Stimulated activated CD4-positive, alpha-beta T cell treated with anti-CD3 and anti-CD28 coated beads, Interleukin-15, amount 100 ng/mL, for 1 hour (primary cell): Measurements from ENCODE around the gene PDP2.

ENCODE experiments used
- DNase-seq, 2 donors: peaks; one replicate each; pipeline ENCODE4 v3.0.0-alpha.2; 2020; ENCODE audit warnings: low read depth in 1 of 2, low spot score in 1 of 2

The PDP2 gene

DNA sequence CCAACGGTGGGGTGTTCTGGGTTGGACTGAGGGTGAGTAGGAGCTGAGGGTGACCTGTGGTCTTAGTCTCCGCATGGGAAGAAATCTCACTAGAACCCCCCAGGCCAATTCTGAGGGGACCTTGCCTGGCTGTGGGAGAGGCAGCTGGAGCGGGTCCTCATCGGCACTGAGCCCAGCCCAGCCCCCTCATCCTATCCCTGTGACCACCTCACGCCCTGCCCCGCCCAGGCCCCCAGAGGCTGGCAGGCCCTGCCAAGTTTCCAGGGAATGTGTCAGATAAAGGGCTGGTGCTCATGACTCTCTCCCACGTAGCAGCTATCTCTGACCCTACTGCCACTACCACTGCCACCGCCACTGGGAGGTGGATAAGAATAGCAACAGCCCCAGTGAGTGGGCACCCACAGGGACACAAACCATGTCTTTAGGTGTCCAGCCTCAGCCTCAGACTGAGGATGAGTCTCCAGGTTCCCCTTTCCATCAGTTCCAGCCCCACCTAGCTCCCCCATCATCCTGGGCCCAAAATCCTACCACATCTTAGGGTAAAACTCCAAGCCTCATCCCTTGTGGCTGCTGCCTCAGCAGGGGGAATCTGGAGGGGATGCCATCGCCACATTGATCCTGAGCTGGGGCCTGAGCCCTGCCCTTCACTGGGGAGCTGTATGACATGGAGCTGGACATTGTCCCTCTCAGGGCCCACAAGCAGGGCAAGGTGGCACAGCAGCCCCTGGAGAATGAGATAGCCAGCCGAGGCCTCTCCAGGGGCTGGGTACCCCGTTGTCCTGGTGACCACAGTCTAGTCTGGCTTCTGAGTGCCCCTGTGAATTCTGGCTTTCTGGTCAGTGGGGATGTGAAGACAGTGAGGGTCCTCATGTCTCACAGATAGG, 23.5 kb downstream of the PDP2 start:
- no peak for DNase-seq

DNA sequence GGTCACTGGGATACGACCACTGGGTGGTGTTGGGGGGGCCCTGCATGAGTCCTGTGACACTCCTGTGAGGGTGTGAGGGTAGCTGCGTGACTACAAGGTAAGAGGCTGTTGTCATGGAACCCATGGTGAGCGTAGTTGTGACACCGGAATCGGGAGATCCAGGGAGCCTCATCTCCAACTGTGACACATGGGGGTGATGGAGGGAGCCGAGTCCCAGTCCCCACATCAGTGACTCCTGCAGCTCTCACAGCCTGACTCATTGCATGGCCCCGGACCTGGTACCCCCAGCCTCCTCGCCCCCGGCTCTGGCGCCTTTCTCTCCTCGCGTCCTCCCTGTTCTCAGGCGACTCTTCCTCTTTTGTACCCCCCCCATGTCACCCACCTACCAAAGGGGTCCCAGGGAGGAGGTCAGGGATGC, 24.1 kb downstream of the PDP2 start:
- no peak for DNase-seq

- DNase-seq, result no peak
These were observed 24.7 kb downstream of the PDP2 start for GRCh38 chr16:66904846-66905632.

DNA sequence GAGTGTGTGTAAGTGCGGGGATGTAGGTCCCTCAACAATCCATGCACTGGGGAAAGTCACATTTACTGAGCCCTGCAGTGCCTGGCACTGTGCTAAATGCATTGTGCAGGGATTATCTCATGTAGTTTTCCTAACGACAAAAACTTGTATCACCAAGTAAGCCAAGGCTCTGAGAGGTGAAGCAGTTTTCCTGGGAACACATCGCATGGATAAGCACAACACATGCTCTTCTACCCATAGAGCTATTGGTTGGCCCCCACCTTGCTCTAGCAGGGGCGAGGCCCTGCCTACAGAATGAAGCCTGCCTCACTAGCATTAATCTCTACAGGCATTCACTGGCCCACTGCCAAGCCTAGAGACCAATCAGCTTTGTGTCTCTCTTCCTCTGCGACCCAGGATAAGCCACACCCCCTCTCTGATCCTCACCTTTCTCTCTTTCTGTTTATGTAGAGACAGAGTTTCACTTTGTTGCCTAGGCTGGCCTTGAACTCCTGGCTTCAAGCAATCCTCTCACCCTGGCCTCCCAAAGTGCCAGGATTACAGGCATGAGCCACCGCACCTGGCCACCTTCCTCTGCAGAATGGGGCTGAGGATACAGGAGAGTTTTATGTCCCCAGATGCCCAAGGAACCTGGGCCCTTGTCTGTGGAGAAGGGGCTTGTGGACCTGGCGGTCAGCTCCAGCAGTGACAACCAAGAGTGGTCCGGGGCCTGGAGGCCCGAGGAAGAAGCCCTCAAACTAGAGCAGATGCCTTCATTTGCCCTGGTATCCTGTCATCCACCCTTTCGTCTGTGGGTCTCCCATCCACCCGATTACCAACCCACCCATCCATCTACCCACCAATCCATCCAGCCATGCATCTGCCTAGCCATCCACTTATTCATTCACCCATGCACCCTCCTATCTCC, 25.6 kb downstream of the PDP2 start:
- no peak for DNase-seq

GRCh38 chr16:66906916-66907836, 26.9 kb downstream of the PDP2 start:
- DNase-seq, result no peak

DNA sequence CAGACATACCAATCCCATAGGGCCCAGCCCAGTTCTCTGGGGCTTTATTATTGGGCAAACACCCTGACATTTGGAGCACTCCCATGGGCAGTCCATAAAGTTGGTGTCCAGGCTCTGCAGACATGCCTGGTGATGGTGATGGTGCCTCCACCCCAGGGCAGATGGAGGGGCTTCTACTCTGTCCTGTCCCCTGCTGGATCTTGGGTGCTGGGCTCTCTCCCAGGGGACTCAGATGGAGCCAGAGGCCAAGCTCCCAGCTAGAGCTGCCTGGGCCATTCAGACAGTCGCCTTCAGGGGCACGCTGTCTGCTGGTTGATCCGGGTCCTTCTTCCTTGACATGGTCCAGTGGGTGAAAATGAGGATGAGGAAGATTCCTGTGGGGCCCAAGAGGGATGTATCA, 27.8 kb downstream of the PDP2 start:
- no peak for DNase-seq

- no peak for DNase-seq
These were observed 28.6 kb downstream of the PDP2 start for GRCh38 chr16:66908762-66909559.

DNA sequence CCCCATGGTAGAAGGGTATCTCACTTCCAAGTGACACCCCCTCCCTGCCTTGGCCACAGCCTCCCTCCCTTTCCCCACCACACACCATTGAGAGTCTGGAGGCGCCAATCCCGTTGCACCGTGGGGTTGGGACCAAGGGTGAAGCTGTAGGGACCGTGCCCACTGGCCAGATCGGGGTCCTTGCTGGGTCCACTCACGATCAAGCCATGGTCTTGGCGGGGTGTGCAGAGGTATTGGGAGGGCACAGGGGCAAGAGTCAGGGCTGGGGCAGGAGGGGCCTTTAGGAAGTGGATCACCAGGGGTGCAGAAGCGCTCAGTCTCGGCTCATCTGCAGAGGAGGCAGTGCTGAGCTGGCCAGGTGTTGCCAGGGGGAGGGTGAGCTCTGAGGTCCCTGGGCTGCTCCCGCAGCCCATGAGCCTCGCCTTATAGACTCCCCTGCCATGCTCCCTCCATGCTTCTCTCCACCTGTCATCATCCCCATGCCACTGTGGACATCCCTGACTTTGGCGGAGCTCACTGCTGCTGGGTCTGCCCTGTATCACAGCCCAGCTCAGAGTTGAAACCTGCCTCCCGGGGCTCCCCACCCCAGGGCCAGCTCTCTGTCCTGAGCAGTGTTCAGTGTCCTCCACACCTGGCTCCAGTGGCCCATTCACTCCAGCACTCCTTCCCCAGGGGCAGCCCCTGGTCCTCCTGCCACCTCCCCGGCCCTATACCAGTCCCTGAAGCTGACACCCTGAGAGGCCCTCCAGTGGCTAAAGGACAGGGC, 30.0 kb downstream of the PDP2 start:
- DNase-seq, result no peak

- no peak for DNase-seq
These were observed 30.8 kb downstream of the PDP2 start for GRCh38 chr16:66911112-66911511.

GRCh38 chr16:66911801-66912200, 31.5 kb downstream of the PDP2 start:
- no peak for DNase-seq

- no peak for DNase-seq
These were observed 32.8 kb downstream of the PDP2 start for GRCh38 chr16:66913081-66913480.

GRCh38 chr16:66913711-66914110, 33.4 kb downstream of the PDP2 start:
- DNase-seq, result no peak

DNA sequence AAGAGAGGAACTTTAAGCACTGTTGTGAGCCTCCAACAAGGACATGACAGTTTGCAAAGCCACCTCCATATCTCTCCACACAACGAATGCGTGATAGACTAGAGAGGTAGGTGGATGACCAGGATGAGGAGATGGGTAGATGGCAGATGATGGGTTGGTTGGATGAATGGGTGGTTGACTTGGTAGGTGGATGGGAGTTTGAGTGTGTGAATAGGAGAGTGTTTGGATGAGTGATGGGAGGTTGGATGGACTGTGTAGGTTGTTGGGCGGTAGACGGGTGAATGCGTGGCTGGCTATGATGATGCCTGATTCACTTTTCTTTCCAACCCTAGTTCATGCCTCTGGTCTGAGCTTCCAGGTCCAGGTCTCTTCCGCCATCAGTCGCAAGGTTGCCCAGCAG, 34.2 kb downstream of the PDP2 start:
- no peak for DNase-seq

DNA sequence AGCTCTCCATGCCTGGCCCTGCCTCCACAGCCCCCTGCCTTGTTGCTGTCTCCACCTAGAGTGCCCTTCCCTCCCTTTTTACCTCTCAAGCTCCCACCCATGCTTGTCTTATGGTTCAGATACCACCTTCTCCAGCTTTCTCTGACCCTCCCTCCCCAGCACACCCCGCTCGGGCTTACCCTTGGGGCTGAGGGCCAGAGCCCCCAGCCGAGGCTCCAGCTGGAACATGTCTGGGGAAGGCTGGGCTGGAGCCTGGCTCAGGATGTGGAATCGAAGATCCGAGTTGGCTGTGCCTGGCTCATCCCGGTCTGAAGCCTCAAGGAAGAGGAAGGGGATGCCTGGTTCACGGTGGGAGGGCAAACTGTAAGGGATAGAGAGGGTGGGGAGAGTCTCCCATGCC, 34.7 kb downstream of the PDP2 start:
- no peak for DNase-seq

GRCh38 chr16:66916518-66916917, 36.2 kb downstream of the PDP2 start:
- DNase-seq, result no peak

DNA sequence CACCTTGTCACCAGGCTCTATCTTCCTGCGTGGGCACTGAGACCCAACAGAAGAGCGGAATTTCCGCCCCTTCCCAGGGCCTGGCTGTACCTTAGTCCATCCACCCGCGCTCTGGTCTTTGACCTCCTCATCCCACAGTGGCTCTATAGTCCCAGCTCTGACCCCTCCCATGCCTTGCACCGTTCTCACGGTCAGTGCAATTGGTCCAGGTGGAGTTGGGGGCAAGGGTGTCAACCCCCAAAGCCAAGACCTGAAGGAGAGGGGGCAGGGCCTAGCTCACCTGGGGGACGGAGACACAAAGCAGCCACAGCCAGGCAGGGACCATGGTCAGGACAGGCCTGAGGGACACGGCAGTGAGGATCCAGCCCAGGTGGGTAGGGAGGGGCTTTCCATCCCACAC, 37.4 kb downstream of the PDP2 start:
- DNase-seq, result no peak

- DNase-seq, result no peak
These were observed 38.0 kb downstream of the PDP2 start for GRCh38 chr16:66918355-66918754.

DNA sequence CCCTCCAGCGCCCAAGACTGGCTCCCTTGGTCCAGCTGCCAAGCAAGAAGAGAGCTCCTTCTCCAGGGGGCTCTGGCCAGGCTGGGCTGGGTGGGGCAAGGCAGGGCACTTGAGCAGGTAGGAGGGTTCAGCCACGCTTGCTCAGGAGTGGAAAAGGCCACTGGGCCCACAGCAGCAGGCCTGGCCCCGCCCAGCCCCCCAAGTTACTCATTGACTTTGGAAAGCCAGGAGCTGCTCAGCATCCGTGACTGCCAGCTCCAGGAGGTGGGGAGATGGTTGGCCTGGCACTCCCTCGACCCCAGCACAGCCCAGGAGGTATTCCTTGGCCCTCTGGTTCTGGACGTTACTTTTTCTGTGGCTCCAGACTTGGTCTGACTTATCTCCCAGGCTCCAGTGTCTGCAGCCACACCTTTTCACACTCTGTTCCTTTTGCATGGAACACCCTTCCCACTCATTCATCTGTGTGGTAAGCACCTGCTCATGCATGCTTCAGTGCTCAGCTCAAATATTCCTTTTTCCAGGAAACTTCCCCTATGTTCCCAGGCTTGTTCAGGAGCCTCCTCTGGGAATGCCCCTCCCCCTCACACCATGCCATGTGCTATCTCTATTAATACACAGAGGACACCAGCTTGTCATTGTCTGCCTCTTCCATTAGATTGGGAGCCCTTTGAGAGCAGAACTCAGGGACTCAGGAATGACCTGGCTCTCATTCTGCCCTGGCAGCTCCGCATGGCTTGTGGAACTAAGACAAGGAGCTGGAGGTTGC, 38.7 kb downstream of the PDP2 start, which contains the start of gene CDH16:
TSS of gene CDH16 (minus strand) at position 83 of the 766 bp plus-strand sequence. CDS start 820 bp downstream, outside the sequence.
- no peak for DNase-seq
